Immature natural killer cell (primary cell): ENCODE data around the gene HSD17B2. TPM values are rescaled to one million over a fixed set of nuclear protein-coding genes. Genes with fewer than 3 reads are reported as not detected.
"Not testable (repeated sequence)": the region's sequence is repeated elsewhere in the genome, so short reads cannot be mapped to it uniquely, and the experiment has no call there.

Experiments
- DNase-seq, 3 donors: peaks; one replicate each; pipeline ENCODE4 v3.0.0; 2022; ENCODE audit warnings: mixed read lengths in 1 of 3
- H3K27ac Mint-ChIP-seq, 6 donors: one replicate each; pipeline ENCODE4 v1.8.0; 2020; ENCODE audit warnings: mixed read lengths in 6 of 6, mild to moderate bottlenecking in 5 of 6, inconsistent platforms in 4 of 6, moderate library complexity in 3 of 6
- H3K27me3 Mint-ChIP-seq, 3 donors: one replicate each; pipeline ENCODE4 v1.8.0; 2020 to 2021; ENCODE audit warnings: low read depth in 3 of 3, mild to moderate bottlenecking in 3 of 3, mixed read lengths in 3 of 3, moderate library complexity in 3 of 3, inconsistent platforms in 1 of 3
- H3K36me3 Mint-ChIP-seq, 3 donors: one replicate each; pipeline ENCODE4 v1.8.0; 2020; ENCODE audit warnings: mixed read lengths in 3 of 3, inconsistent platforms in 2 of 3, mild to moderate bottlenecking in 2 of 3
- H3K4me1 Mint-ChIP-seq, 2 donors: one replicate each; pipeline ENCODE4 v1.8.0; 2020; ENCODE audit warnings: inconsistent platforms in 2 of 2, mild to moderate bottlenecking in 2 of 2, mixed read lengths in 2 of 2, moderate library complexity in 1 of 2
- H3K4me3 Mint-ChIP-seq, 5 donors: one replicate each; pipeline ENCODE4 v1.8.0; 2020; ENCODE audit warnings: mild to moderate bottlenecking in 5 of 5, mixed read lengths in 5 of 5, inconsistent platforms in 3 of 5, moderate library complexity in 3 of 5
- H3K9me3 Mint-ChIP-seq, 6 donors: one replicate each; pipeline ENCODE4 v1.8.0; 2020; ENCODE audit warnings: mild to moderate bottlenecking in 6 of 6, mixed read lengths in 6 of 6, inconsistent platforms in 4 of 6, moderate library complexity in 3 of 6
- polyA plus RNA-seq, 3 donors: library from polyadenylated mRNA; unstranded; fragments of 300-500 nt; fragmentation: Illumina TruSeq; gene quantifications; one replicate each; pipeline ENCODE4 v1.2.3, GENCODE V29; 2021

The HSD17B2 gene
- polyA plus RNA-seq, 3 donors from 2014 or later, result not detected

DNA sequence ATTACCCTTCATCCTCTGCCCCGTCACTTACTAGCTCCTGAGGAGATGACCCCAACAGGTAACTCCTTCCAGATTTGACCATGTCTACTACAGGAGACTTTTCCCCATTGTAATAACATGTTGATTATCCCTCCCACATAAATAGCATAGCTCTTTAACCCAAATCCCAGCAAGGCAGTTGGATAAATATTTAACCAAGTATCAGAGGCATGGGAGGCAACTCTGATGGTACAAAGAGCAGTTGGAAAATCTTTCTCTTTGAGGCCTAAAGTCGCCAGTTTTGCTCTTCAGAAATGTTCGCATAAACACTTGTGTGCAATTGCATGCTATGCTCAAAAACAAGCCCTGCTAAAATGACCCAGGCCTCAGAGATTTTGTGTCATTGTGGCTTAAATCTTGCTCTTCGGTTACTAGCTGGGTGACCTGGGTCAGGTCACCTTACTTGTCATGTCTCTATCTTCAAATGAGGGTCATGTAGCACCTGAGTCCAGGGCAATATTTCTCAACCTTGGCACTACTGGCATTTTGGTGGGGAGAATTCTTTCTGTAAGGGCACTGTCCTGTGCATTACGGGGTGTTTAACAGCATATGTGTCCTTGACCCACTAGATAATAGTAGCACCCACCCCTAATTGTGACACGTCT, 48.8 kb downstream of the HSD17B2 start:
- Mint-ChIP-seq H3K4me3 (no peak overlapping the region), H3K36me3 (no peaks in the 10 kb centered on the region), H3K4me1 (no peaks in the 10 kb centered on the region), H3K27me3 (peaks cover 7 to 14% (median 8%) of the 10 kb centered on the region in 3 donors), H3K27ac (no peak overlapping the region), H3K9me3 (no peaks in the 10 kb centered on the region)
- no peak for DNase-seq

DNA sequence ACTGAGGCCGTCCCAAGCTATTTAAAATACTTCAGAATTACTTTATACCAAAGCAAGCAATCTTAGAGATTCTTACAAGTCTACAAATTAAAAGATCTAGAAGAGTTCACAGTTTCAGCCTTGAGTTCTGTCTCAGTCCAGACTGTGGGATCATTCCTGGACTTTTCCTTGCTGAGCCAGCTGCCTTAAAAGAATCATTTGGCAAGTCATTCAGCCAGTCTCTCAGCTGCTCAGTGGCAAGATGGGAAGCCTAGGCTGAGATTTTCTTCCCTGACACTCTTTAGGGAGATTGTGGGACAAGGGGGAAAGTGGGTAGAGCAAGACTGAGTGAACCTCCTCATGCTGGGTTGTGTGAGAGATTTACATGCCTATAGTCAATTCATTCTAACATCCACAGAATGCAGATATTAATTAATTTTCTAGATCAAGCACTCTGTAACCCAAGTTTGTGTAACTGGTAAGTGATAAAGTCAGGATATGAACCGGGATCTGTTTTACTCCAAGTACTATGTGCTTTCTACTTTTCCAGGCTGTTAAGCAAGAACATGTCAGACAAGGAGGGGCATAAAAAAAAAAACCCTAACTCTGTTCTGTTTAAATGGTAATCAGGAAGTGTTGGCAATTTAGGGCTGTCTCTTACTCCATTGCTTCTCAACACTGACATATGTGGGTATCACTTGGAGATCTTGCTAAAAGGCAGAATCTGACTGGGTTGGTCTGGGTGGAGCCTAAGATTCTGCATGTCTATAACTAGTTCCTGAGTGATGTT, 50.1 kb downstream of the HSD17B2 start:
- Mint-ChIP-seq H3K27ac (no peak overlapping the region), H3K4me3 (no peak overlapping the region), H3K27me3 (peaks cover 7 to 13% (median 7%) of the 10 kb centered on the region in 3 donors)

DNA sequence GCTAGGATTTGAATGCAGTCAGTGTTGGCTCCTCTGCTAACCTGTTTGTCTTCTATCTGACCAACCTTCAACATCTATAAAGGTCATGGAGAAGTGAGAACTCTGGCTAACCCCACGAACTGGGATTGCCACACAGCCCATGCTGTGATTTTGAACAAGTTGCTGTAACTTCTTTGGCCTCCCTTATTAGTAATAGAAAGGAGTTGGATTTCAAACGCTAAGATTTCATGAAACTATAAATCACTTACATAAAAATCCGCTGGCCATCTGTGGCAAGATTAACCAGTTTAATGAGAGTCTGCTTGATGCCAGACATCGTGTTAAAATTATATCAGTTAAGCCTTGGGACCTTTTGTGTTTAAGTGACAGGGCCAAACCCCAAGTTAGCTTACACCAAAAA, 53.4 kb downstream of the HSD17B2 start:
- Mint-ChIP-seq H3K9me3 (peaks cover 0 to 1% (median 0%) of the 10 kb centered on the region in 6 donors), H3K27me3 (peaks cover 2 to 14% (median 4%) of the 10 kb centered on the region in 3 donors), H3K36me3 (no peaks in the 10 kb centered on the region), H3K4me1 (no peaks in the 10 kb centered on the region), H3K4me3 (no peak overlapping the region), H3K27ac (no peak overlapping the region)
- no peak for DNase-seq

More for the DNA sequence above, 50.1 kb downstream of the HSD17B2 start:
- H3K4me1 Mint-ChIP-seq, result no peaks in the 10 kb centered on the region
- DNase-seq, result no peak
- H3K36me3 Mint-ChIP-seq, result no peaks in the 10 kb centered on the region
- H3K9me3 Mint-ChIP-seq, result no peaks in the 10 kb centered on the region

DNA sequence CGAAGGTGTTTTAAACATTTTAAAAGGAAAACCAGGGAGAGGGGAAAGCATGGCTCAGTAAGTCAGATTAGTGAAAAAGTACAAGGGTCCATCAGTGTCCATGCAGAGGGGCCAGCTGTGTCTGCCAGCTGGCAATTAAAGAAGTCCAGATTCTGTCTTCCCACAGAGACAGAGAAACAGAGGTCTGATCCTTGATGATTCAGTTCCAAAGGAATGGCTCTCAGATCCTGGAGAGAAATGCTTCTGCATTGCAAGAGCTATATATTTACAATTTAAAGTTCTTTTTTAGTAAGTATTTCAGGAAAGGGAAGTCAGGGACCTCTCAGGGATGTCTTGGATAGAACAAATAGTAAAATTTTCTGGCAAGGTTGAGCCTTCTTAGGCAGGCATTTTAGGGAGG, 56.2 kb downstream of the HSD17B2 start:
- no peaks in the 10 kb centered on the region for H3K36me3 Mint-ChIP-seq

DNA sequence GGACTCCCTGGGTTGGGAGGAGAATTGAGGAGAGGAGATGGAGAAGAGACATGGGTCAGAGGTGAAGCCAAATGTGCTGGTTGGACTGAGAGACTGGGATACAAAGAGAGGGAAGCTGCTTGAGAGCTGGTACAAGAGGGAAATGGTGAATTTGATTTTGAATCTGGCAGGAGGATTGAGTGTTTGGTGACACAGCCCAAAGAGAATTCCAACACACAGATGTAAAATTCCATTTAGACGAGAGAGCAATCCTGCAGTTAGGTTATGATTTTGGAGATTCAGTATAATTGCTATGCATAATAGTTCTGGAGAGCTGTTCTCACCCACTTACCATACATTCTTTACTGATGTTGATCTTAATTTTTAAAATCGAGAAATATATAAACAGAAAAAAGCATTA, 57.7 kb downstream of the HSD17B2 start:
- H3K4me3 Mint-ChIP-seq, result no peak overlapping the region

More for the DNA sequence above, 56.2 kb downstream of the HSD17B2 start:
- Mint-ChIP-seq H3K4me1 (peaks cover 8 to 9% of the 10 kb centered on the region in 2 donors), H3K9me3 (peaks cover 0 to 2% (median 0%) of the 10 kb centered on the region in 6 donors), H3K27me3 (peaks cover 3 to 16% (median 4%) of the 10 kb centered on the region in 3 donors), H3K27ac (no peak overlapping the region), H3K4me3 (no peak overlapping the region)
- no peak for DNase-seq

DNA sequence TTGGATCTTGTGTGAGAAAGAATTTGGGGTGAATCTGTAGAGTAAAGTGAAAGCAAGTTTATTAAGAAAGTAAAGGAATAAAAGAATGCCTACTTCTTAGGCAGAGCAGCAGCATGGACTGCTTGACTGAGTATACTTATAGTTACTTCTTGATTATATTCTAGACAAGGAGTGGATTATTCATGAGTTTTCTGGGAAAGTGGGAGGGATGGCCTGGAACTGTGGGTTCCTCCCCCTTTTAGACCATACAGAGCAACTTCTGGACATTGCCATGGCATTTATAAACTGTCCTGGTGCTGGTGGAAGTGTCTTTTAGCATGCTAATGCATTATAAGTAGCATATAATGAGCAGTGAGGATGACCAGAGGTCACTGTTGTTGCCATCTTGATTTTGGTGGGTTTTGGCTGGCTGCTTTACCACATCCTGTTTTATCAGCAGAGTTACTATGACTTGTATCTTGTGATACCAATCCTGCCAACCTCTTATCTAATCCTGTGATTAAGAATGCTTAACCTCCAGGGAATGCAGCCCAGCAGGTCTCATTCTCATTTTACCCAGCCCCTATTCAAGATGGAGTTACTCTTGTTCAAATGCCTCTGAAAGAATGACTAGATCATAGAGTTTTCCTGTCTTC, 58.7 kb downstream of the HSD17B2 start:
- peaks cover 0 to 2% (median 0%) of the 10 kb centered on the region in 6 donors for H3K9me3 Mint-ChIP-seq
- H3K36me3 Mint-ChIP-seq, result no peaks in the 10 kb centered on the region
- H3K27ac Mint-ChIP-seq, result no peak overlapping the region
- H3K27me3 Mint-ChIP-seq, result peaks cover 2 to 17% (median 4%) of the 10 kb centered on the region in 3 donors
- no peak for DNase-seq
- H3K4me3 Mint-ChIP-seq, result no peak overlapping the region
- H3K4me1 Mint-ChIP-seq, result peaks cover 8 to 9% of the 10 kb centered on the region in 2 donors

More for the DNA sequence above, 57.7 kb downstream of the HSD17B2 start:
- Mint-ChIP-seq H3K9me3 (peaks cover 0 to 2% (median 0%) of the 10 kb centered on the region in 6 donors), H3K4me1 (peaks cover 8 to 9% of the 10 kb centered on the region in 2 donors), H3K27ac (no peak overlapping the region), H3K27me3 (peaks cover 2 to 16% (median 4%) of the 10 kb centered on the region in 3 donors), H3K36me3 (no peaks in the 10 kb centered on the region)
- DNase-seq, result no peak

DNA sequence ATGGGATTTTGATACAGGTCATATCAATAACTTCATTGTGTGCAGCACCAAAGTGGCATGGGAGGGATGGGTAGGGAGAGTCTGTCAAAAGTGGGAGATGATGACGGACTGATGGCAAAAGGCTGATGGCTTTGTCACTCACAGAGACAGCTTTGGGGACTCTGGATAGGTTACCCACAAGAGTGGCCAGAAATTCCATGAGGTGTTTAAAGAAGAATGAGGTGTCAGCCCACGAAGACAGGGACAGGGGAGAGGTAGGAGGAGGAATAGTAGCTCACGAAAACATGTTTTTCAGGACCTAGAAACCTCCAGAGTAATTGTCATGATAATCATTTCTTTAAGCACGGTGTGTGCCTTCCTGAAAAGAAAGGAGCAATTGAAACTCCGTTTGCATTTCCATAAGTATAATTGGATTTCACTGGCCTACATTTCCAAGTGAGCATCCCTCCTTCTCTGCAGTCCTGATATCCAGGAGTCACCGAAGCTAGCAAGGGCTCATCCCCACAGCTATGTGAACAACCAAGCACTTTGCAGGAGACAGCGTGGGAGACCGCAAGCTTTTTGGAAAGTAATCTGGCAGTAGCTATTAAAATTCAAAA, 60.0 kb downstream of the HSD17B2 start:
- H3K4me1 Mint-ChIP-seq, result peaks cover 8 to 9% of the 10 kb centered on the region in 2 donors
- H3K4me3 Mint-ChIP-seq, result no peak overlapping the region
- peaks cover 2 to 18% (median 4%) of the 10 kb centered on the region in 3 donors for H3K27me3 Mint-ChIP-seq
- no peak overlapping the region for H3K27ac Mint-ChIP-seq
- H3K9me3 Mint-ChIP-seq, result peaks cover 0 to 2% (median 0%) of the 10 kb centered on the region in 6 donors
- no peaks in the 10 kb centered on the region for H3K36me3 Mint-ChIP-seq
- no peak for DNase-seq

DNA sequence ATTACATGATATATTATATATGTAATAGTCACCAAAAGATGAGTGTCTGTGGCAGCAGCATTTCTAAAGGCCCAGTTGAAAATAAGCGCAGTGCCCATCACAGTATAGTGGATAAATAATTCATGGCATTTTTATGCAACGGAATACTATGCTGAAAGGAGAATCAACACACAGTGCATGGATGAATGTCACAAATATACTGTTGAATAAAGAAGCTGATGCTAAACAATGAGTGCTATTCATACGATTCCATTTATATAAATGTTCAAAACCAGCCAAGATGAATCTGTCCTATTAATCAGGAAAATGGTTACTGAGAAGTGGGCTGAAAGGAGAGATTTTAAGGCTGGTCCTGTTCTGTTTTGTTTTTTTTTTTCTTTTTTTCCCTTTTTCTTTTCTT, 61.6 kb downstream of the HSD17B2 start:
- Mint-ChIP-seq H3K27me3 (peaks cover 2 to 21% (median 5%) of the 10 kb centered on the region in 3 donors), H3K4me3 (no peak overlapping the region), H3K36me3 (no peaks in the 10 kb centered on the region), H3K27ac (no peak overlapping the region), H3K4me1 (peaks cover 8 to 9% of the 10 kb centered on the region in 2 donors), H3K9me3 (peaks cover 0 to 2% (median 0%) of the 10 kb centered on the region in 6 donors)
- DNase-seq, result no peak

DNA sequence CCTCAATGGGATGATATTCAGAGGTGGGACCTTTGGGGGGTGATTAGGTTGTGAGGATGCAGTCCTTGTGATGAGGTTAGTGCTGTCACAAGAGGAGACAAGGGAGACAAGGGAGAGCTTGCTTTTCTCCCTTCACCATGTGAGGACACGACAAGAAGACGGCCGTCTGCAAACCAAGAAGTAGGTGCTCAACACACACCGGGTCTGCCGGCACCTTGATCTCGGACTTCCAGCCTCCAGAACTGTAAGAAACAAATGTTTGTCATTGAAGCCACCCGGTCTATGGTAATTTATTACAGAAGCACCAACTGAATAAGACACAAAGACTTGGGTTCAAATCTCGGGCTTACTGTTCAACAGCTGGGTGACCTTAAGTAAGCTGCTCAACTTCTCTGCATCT, 70.1 kb downstream of the HSD17B2 start:
- no peaks in the 10 kb centered on the region for H3K36me3 Mint-ChIP-seq
- DNase-seq, result no peak
- no peaks in the 10 kb centered on the region for H3K4me1 Mint-ChIP-seq
- no peak overlapping the region for H3K27ac Mint-ChIP-seq
- H3K4me3 Mint-ChIP-seq, result no peak overlapping the region
- H3K9me3 Mint-ChIP-seq, result no peaks in the 10 kb centered on the region
- H3K27me3 Mint-ChIP-seq, result peaks cover 3 to 8% (median 3%) of the 10 kb centered on the region in 3 donors

DNA sequence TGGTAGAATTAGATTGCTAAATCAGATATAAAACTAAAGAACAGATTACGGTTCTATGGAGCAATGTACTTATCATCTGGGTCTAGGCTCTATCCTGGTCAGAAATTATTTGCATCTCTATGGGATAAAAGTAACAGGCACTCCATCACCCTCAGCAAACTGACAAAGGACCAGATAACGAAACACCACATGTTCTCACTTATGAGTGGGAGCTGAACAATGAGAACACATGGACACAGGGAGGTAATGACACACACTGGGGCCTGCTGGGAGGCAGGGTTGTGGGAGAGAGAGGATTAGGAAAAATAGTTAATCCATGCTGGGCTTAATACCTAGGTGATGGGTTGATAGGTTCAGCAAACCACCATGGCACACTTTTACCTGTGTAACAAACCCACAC, 73.0 kb downstream of the HSD17B2 start:
- H3K36me3 Mint-ChIP-seq, result no peaks in the 10 kb centered on the region
- H3K27ac Mint-ChIP-seq, result no peak overlapping the region
- H3K27me3 Mint-ChIP-seq, result peaks cover 0 to 3% (median 0%) of the 10 kb centered on the region in 3 donors
- no peak overlapping the region for H3K4me3 Mint-ChIP-seq
- H3K4me1 Mint-ChIP-seq, result no peaks in the 10 kb centered on the region
- no peak for DNase-seq
- no peaks in the 10 kb centered on the region for H3K9me3 Mint-ChIP-seq

DNA sequence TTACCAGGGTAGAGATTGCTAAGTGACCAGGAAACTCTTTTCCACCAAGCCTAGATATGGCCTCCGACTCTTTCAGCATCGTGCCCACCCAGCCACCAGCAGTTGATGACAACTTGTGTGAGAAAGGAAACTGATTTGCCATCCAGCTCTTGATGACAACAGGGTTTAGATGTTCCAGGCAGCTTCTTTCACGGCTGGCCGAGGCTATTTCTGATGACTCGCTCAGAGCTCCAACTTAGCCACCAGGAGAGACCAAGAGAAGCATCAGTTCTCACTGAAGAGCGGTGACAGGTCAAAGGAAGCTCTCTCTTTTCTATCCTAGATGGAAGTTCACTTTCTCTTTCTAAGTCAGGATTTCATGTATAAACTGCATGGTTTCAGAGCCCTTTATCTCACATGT, 73.7 kb downstream of the HSD17B2 start:
- Mint-ChIP-seq H3K36me3 (no peaks in the 10 kb centered on the region), H3K9me3 (no peaks in the 10 kb centered on the region), H3K4me3 (no peak overlapping the region), H3K4me1 (no peaks in the 10 kb centered on the region), H3K27ac (no peak overlapping the region), H3K27me3 (peaks cover 0 to 3% (median 0%) of the 10 kb centered on the region in 3 donors)
- DNase-seq, result no peak

DNA sequence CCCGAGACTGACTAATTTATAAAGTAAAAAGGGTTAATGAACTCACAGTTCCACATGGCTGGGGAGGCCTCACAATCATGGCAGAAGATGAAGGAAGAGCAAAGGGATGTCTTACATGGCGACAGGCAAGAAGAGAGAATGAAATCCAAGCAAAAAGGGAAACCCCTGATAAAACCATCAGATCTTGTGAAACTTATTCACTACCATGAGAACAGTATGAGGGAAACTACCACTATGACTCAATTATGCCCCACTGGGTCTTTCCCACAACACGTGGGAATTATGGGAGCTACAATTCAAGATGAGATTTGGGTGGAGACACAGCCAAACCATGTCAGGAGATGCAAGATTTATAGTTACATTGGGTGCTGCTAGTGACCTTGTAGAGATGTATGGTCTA, 74.2 kb downstream of the HSD17B2 start:
- H3K4me1 Mint-ChIP-seq, H3K27ac Mint-ChIP-seq, DNase-seq, H3K9me3 Mint-ChIP-seq, H3K4me3 Mint-ChIP-seq, H3K36me3 Mint-ChIP-seq, H3K27me3 Mint-ChIP-seq: not testable (repeated sequence)

DNA sequence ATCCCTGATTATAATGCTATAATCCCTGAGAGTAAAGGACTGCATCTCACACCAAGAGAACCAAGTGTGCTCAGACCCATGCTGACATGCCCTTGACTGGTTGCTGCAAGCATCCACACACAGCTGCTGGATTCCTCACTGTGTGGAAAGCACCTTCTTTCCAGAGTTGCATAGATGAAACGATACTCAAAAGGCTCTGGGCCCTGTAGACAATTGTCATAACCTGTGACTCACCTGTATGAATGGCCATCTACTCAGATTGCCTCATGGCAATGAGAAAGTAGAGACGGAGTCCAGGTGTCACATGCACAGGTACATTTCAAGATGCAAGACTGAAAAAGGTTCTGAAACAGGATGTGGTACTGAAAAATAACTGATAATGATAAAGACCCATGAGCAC, 76.9 kb downstream of the HSD17B2 start:
- no peak overlapping the region for H3K27ac Mint-ChIP-seq
- H3K4me3 Mint-ChIP-seq, result no peak overlapping the region
- H3K9me3 Mint-ChIP-seq, result no peaks in the 10 kb centered on the region
- H3K27me3 Mint-ChIP-seq, result no peaks in the 10 kb centered on the region
- H3K36me3 Mint-ChIP-seq, result no peaks in the 10 kb centered on the region
- no peak for DNase-seq
- H3K4me1 Mint-ChIP-seq, result no peaks in the 10 kb centered on the region

DNA sequence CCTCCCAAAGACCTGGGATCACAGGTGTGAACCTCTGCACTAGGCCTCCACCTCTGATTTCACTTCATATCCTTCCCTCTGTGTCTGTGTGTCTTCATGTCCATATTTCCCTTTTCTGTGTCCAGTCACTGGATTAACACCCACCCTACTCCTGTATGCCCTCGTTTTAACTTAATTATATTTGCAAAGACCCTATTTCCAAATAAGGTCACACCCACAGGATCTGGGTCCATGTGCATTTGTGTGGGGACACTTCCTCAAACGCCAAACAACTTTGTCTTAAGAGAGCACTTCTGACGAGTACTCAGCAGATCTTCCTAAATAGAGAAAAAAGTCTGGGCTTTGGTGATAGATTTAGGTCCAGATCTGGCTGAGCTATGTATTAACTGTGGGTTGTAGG, 78.7 kb downstream of the HSD17B2 start:
- DNase-seq, result no peak
- Mint-ChIP-seq H3K4me1 (no peaks in the 10 kb centered on the region), H3K4me3 (no peak overlapping the region), H3K27me3 (peaks cover 0 to 2% (median 0%) of the 10 kb centered on the region in 3 donors), H3K9me3 (no peaks in the 10 kb centered on the region), H3K27ac (no peak overlapping the region), H3K36me3 (no peaks in the 10 kb centered on the region)
